Loucy (cell line): ENCODE results near the gene TAF12.

Experiments
- H2AFZ ChIP-seq: fragments of 200-600 bp; sonication (generic); 2 replicates; pipeline ENCODE4 v1.6.0; 2016; ENCODE audit warnings: antibody characterized with exemption, mild to moderate bottlenecking, low read length, moderate library complexity
- H3F3A ChIP-seq: fragments of 200-600 bp; 2 replicates; pipeline ENCODE4 v1.6.0; 2016; ENCODE audit warnings: antibody characterized with exemption, low read depth, mild to moderate bottlenecking
- H3K27me3 ChIP-seq: fragments of 200-600 bp; sonication (generic); 2 replicates; pipeline ENCODE4 v1.6.1; 2014; ENCODE audit warnings: low read length, mild to moderate bottlenecking; ENCODE audit not compliant: insufficient read depth, poor library complexity, severe bottlenecking
- H3K36me3 ChIP-seq: fragments of 200-600 bp; sonication (generic); 2 replicates; pipeline ENCODE4 v1.6.1; 2016; ENCODE audit warnings: low read length; ENCODE audit not compliant: insufficient read depth
- H3K4me1 ChIP-seq: fragments of 200-600 bp; sonication (generic); 2 replicates; pipeline ENCODE4 v1.5.1; 2014; ENCODE audit warnings: low read length, mild to moderate bottlenecking; ENCODE audit not compliant: insufficient read depth, poor library complexity, severe bottlenecking
- H3K4me2 ChIP-seq: fragments of 200-600 bp; sonication (generic); 2 replicates; pipeline ENCODE4 v1.6.0; 2014; ENCODE audit warnings: antibody characterized with exemption, low read length, low read depth, mild to moderate bottlenecking; ENCODE audit not compliant: poor library complexity, severe bottlenecking
- H3K4me3 ChIP-seq: fragments of 200-600 bp; sonication (generic); 2 replicates; pipeline ENCODE4 v1.5.1; 2014; ENCODE audit warnings: low read length, mild to moderate bottlenecking, mixed read lengths; ENCODE audit not compliant: poor library complexity, severe bottlenecking
- H3K79me2 ChIP-seq: fragments of 200-600 bp; sonication (generic); 2 replicates; pipeline ENCODE4 v1.6.1; 2014; ENCODE audit warnings: low read length; ENCODE audit not compliant: insufficient read depth
- H3K9ac ChIP-seq: fragments of 200-600 bp; sonication (generic); 2 replicates; pipeline ENCODE4 v1.6.0; 2014; ENCODE audit warnings: mild to moderate bottlenecking, low read depth, low read length, moderate library complexity; ENCODE audit not compliant: poor library complexity, severe bottlenecking
- H3K9me2 ChIP-seq: fragments of 200-600 bp; sonication (generic); replicated peaks from 2 replicates; pipeline ENCODE4 v1.6.1; 2016; ENCODE audit warnings: low read depth, low read length, mixed read lengths
- H3K9me3 ChIP-seq: fragments of 200-600 bp; sonication (generic); 2 replicates; pipeline ENCODE4 v1.6.1; 2014; ENCODE audit warnings: mild to moderate bottlenecking, antibody characterized with exemption, low read length, low read depth; ENCODE audit not compliant: insufficient read depth
- H4K20me1 ChIP-seq: fragments of 200-600 bp; sonication (generic); 2 replicates; pipeline ENCODE4 v1.6.0; 2014; ENCODE audit warnings: antibody characterized with exemption, low read length, mild to moderate bottlenecking; ENCODE audit not compliant: insufficient read depth, poor library complexity, severe bottlenecking
- CTCF ChIP-seq: fragments of 200-600 bp; sonication (generic); conservative IDR thresholded peaks from 2 replicates; pipeline ENCODE4 v1.5.1; 2014; ENCODE audit warnings: mild to moderate bottlenecking, antibody characterized with exemption, low read length
- EZH2phosphoT487 ChIP-seq: fragments of 200-600 bp; IDR thresholded peaks from 2 replicates; pipeline ENCODE4 v1.6.1; 2018; ENCODE audit warnings: antibody characterized with exemption, mild to moderate bottlenecking, moderate library complexity, borderline replicate concordance

The TAF12 gene

GRCh38 chr1:28642056-28642846 is 616 bp downstream of the TAF12 start:
- H3K27me3 ChIP-seq: no peaks in the 10 kb centered on the region
- TF ChIP-seq CTCF (no peak), EZH2phosphoT487 (no peak)
- H3F3A ChIP-seq: peaks cover 4% of the 10 kb centered on the region; the same call in 1 of the 2 replicates
- peaks cover 22% of the 10 kb centered on the region for H3K4me1 ChIP-seq
- no peaks in the 10 kb centered on the region for H3K36me3 ChIP-seq
- peak overlapping the region; percentile 86 for H3K9ac ChIP-seq
- no peaks in the 10 kb centered on the region for H3K9me2 ChIP-seq
- peak overlapping the region; percentile 88 for H3K4me3 ChIP-seq
- H3K79me2 ChIP-seq: 0 out of 2 replicates have a peak, but pooled peaks cover 10% of the 10 kb centered on the region
- H3K9me3 ChIP-seq: no peaks in the 10 kb centered on the region
- peak overlapping the region; percentile 97 for H2AFZ ChIP-seq
- peaks cover 4% of the 10 kb centered on the region for H4K20me1 ChIP-seq
- H3K4me2 ChIP-seq: peak overlapping the region; percentile 85

GRCh38 chr1:28640766-28641165 is 2.1 kb downstream of the TAF12 start:
- Histone ChIP-seq H4K20me1 (peaks cover 4% of the 10 kb centered on the region), H3K9ac (no peak overlapping the region), H3K4me2 (peak overlapping the region; percentile 85), H2AFZ (no peak overlapping the region), H3K4me3 (peak overlapping the region; percentile 88), H3K36me3 (no peaks in the 10 kb centered on the region), H3K27me3 (no peaks in the 10 kb centered on the region), H3F3A (peaks cover 4% of the 10 kb centered on the region; the same call in 1 of the 2 replicates), H3K9me3 (no peaks in the 10 kb centered on the region), H3K79me2 (0 out of 2 replicates have a peak, but pooled peaks cover 10% of the 10 kb centered on the region), H3K4me1 (peaks cover 22% of the 10 kb centered on the region), H3K9me2 (no peaks in the 10 kb centered on the region)
- TF ChIP-seq EZH2phosphoT487 (no peak), CTCF (peak; percentile 63)

- H3K79me2 ChIP-seq: no peaks in the 10 kb centered on the region
- H3K27me3 ChIP-seq: no peaks in the 10 kb centered on the region
- H3K9me3 ChIP-seq: no peaks in the 10 kb centered on the region
- no peak overlapping the region for H3K9ac ChIP-seq
- H3K36me3 ChIP-seq: no peaks in the 10 kb centered on the region
- no peak overlapping the region for H3K4me3 ChIP-seq
- no peaks in the 10 kb centered on the region for H3K4me1 ChIP-seq
- no peak overlapping the region for H2AFZ ChIP-seq
- H3K4me2 ChIP-seq: no peak overlapping the region
- H4K20me1 ChIP-seq: no peaks in the 10 kb centered on the region
- H3K9me2 ChIP-seq: no peaks in the 10 kb centered on the region
- no peaks in the 10 kb centered on the region for H3F3A ChIP-seq
- TF ChIP-seq CTCF: no peak
- no peak for TF ChIP-seq EZH2phosphoT487
Measured at GRCh38 chr1:28632560-28632959, 10.3 kb downstream of the TAF12 start.
